ENCODE measurements around the gene TBL3. TPM values are rescaled to one million over a fixed set of nuclear protein-coding genes. Genes with fewer than 3 reads are reported as not detected.

Gene TBL3
- total and polyA plus RNA-seq, 9 of the 15 experiments (the other 6 are each of a cell fraction or from before 2014, with no cell fraction given), result 0.97 to 117 (median 24.5) TPM

DNA sequence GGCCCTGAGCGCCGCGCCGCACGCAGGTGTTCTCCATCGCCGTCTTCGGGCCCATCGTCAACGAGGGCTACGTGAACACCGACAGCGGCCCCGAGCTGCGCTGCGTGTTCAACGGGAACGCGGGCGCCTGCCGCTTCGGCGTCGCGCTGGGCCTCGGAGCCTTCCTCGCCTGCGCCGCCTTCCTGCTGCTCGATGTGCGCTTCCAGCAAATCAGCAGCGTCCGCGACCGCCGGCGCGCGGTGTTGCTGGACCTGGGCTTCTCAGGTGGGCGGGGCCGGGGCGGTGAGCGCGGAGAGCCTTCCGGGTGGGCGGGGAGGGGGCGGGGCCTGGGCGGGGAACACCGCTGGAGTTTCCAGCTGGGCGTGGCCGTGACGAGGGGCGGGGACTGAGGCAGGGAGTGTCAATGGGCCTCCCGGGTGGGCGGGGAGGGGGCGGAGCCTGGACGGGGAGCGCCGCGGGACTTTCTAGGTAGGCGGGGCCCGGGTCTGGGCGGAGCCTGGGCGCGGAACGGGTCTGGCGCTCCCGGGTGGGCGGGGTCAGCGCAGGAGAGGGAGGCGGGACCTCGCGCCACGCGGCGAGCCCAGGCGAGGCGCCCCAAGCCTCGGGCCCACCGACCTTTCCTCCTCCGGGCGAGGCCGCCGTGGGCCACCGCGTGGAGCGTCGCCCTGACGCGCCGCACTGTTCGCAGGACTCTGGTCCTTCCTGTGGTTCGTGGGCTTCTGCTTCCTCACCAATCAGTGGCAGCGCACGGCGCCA, 20.3 kb downstream of the TBL3 start (continued):
- TF ChIP-seq HDAC1 (IDR thresholded peaks at IDR 0.05) (peak in 1 of 2 experiments; percentile 78; a peak in 2 of 4 replicates), CBFB (CRISPR knock-in tag; IDR thresholded peaks at IDR 0.05) (no peak), SAFB (IDR thresholded peaks at IDR 0.05; ENCODE audit: borderline replicate concordance, low read depth, low read length) (0 out of 2 replicates have a peak, but pooled peaks have one; percentile 50), CTBP1 (IDR thresholded peaks at IDR 0.05; ENCODE audit: borderline replicate concordance) (peak; percentile 62), U2AF1 (optimal IDR thresholded peaks at IDR 0.05; ENCODE audit: low read depth, low read length) (no peak), ERF (CRISPR knock-in tag; IDR thresholded peaks at IDR 0.05) (peak; percentile 94), MYC (IDR thresholded peaks at IDR 0.05; ENCODE audit: low read depth, low read length) (peak; percentile 95), MYC (CRISPR knock-in tag; IDR thresholded peaks at IDR 0.05; ENCODE audit: borderline replicate concordance, low read depth) (no peak), SIN3A (IDR thresholded peaks at IDR 0.05; ENCODE audit: borderline replicate concordance in 2 of 2, control insufficient read depth in 1 of 2, low read depth in 2 of 2, low read length in 2 of 2) (peak; percentile 71 to 74; a peak in 3 of 4 replicates), ZNF431 (CRISPR knock-in tag; IDR thresholded peaks at IDR 0.05) (peak; percentile 52; the same call in 1 of the 2 replicates), JUN (IDR thresholded peaks at IDR 0.05; ENCODE audit: borderline replicate concordance, low read depth, low read length) (peak; percentile 37; the same call in 1 of the 2 replicates), JUN (CRISPR knock-in tag; IDR thresholded peaks at IDR 0.05; ENCODE audit: borderline replicate concordance) (peak; percentile 73; the same call in 1 of the 2 replicates), PTBP1 (IDR thresholded peaks at IDR 0.05; ENCODE audit: low read depth, low read length) (0 out of 2 replicates have a peak, but pooled peaks have one; percentile 54), POLR2A (conservative IDR thresholded peaks at IDR 0.05) (peak; percentile 73), EGR1 (conservative IDR thresholded peaks at IDR 0.05) (0 out of 2 replicates have a peak, but pooled peaks have one; percentile 16), MCM5 (IDR thresholded peaks at IDR 0.05; ENCODE audit: low read depth) (no peak), ZNF263 (CRISPR knock-in tag; IDR thresholded peaks at IDR 0.05; ENCODE audit: borderline replicate concordance) (peak; percentile 35; the same call in 1 of the 2 replicates), RB1 (IDR thresholded peaks at IDR 0.05; ENCODE audit: low read depth) (peak; percentile 81)
- TF ChIP-seq, protein P1, sequence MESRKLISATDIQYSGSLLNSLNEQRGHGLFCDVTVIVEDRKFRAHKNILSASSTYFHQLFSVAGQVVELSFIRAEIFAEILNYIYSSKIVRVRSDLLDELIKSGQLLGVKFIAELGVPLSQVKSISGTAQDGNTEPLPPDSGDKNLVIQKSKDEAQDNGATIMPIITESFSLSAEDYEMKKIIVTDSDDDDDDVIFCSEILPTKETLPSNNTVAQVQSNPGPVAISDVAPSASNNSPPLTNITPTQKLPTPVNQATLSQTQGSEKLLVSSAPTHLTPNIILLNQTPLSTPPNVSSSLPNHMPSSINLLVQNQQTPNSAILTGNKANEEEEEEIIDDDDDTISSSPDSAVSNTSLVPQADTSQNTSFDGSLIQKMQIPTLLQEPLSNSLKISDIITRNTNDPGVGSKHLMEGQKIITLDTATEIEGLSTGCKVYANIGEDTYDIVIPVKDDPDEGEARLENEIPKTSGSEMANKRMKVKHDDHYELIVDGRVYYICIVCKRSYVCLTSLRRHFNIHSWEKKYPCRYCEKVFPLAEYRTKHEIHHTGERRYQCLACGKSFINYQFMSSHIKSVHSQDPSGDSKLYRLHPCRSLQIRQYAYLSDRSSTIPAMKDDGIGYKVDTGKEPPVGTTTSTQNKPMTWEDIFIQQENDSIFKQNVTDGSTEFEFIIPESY (CRISPR knock-in tag; IDR thresholded peaks at IDR 0.05), result peak; percentile 10; the same call in 1 of the 2 replicates
- TF ChIP-seq, protein P2, sequence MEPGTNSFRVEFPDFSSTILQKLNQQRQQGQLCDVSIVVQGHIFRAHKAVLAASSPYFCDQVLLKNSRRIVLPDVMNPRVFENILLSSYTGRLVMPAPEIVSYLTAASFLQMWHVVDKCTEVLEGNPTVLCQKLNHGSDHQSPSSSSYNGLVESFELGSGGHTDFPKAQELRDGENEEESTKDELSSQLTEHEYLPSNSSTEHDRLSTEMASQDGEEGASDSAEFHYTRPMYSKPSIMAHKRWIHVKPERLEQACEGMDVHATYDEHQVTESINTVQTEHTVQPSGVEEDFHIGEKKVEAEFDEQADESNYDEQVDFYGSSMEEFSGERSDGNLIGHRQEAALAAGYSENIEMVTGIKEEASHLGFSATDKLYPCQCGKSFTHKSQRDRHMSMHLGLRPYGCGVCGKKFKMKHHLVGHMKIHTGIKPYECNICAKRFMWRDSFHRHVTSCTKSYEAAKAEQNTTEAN (CRISPR knock-in tag; IDR thresholded peaks at IDR 0.05), result peak; percentile 83
- TF ChIP-seq, protein P3, sequence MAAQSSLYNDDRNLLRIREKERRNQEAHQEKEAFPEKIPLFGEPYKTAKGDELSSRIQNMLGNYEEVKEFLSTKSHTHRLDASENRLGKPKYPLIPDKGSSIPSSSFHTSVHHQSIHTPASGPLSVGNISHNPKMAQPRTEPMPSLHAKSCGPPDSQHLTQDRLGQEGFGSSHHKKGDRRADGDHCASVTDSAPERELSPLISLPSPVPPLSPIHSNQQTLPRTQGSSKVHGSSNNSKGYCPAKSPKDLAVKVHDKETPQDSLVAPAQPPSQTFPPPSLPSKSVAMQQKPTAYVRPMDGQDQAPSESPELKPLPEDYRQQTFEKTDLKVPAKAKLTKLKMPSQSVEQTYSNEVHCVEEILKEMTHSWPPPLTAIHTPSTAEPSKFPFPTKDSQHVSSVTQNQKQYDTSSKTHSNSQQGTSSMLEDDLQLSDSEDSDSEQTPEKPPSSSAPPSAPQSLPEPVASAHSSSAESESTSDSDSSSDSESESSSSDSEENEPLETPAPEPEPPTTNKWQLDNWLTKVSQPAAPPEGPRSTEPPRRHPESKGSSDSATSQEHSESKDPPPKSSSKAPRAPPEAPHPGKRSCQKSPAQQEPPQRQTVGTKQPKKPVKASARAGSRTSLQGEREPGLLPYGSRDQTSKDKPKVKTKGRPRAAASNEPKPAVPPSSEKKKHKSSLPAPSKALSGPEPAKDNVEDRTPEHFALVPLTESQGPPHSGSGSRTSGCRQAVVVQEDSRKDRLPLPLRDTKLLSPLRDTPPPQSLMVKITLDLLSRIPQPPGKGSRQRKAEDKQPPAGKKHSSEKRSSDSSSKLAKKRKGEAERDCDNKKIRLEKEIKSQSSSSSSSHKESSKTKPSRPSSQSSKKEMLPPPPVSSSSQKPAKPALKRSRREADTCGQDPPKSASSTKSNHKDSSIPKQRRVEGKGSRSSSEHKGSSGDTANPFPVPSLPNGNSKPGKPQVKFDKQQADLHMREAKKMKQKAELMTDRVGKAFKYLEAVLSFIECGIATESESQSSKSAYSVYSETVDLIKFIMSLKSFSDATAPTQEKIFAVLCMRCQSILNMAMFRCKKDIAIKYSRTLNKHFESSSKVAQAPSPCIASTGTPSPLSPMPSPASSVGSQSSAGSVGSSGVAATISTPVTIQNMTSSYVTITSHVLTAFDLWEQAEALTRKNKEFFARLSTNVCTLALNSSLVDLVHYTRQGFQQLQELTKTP (IDR thresholded peaks at IDR 0.05; ENCODE audit: low read depth in 1 of 2, partially characterized antibody in 2 of 2), result no peak
